GM19193 (cell line): Measurements from ENCODE around the gene PSMD2.

Source experiments
- POLR2A ChIP-seq: IDR thresholded peaks from 4 replicates; pipeline ENCODE4 v1.6.1; 2011; ENCODE audit not compliant: insufficient read depth, insufficient read length; ENCODE audit errors: extremely low read depth

Gene PSMD2

GRCh38 chr3:184262764-184263179 is 36.3 kb upstream of the PSMD2 start:
- no peak for TF ChIP-seq POLR2A

DNA sequence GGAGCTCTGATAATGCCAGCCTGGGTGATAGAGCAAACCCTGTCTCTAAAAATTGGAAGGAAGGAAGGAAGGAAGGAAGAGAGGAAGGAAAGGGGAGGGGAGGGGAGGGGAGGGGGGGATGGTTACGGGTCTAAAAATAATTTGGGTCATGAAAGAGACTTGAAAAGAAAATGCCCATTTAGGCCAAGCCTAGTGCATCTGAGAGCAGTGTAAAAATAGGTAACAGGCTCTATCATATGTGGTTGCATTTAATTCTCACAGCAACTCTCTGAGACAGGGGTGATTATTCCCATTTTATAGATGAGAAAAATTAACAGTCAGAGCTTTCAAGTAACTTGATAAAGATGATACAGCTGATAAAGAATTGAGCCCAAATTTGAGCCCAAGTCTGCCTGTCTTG is 26.8 kb upstream of the PSMD2 start:
- TF ChIP-seq POLR2A: no peak

DNA sequence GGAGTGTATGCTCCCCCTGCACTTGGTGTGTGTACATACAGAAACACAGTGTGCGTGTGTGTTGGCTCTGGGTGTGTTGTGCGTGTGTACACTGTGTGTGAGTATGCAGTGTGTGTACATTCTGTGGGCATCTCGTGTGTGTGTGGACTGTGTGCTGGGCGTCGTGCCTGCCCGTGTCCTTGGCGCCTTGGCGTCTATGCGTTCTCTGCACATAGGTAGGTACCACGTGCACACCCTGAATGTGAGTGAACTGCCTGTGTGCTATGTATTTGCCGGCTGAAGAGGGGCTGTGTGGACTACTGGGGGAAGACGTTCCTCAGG is 23.7 kb upstream of the PSMD2 start:
- no peak for TF ChIP-seq POLR2A

DNA sequence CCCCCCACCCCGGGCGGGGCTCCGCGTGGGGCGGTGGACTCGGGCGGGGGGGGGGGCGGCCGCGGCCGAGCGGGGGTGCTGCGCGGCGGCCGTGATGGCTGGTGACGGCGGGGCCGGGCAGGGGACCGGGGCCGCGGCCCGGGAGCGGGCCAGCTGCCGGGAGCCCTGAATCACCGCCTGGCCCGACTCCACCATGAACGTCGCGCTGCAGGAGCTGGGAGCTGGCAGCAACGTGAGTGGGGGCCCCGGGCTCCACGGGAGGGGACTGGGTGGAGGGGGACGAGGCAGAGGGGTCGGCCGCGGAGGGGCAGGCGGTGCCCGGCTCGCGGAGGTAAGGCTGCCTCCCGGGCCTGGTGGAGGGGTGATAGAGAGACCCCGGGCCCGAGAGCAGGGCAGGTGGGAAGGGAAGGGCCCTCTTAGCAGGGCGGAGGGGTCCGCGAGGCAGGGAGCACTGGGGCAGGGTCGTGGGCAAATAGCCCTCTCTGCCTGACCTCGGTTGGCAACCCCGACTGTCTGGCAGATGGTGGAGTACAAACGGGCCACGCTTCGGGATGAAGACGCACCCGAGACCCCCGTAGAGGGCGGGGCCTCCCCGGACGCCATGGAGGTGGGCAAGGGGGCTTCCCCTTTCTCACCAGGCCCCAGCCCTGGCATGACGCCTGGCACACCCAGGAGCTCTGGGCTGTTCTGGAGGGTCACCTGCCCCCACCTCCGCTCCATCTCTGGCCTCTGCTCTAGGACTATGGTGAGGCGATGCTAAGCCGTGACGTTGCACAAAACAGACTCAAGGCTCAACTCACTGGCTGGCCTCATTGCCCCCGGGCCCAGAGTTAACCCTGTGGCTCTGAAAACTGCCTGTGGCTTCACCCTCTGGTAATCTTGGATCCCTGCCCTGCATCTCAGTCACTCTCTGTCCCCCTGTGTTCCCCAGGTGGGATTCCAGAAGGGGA is 22.8 kb upstream of the PSMD2 start, which contains the start of gene ECE2:
Gene ECE2 (plus strand): TSS at position 62 of the 950 bp plus-strand sequence. CDS start 132 bp downstream, at position 194.
- no peak for TF ChIP-seq POLR2A

DNA sequence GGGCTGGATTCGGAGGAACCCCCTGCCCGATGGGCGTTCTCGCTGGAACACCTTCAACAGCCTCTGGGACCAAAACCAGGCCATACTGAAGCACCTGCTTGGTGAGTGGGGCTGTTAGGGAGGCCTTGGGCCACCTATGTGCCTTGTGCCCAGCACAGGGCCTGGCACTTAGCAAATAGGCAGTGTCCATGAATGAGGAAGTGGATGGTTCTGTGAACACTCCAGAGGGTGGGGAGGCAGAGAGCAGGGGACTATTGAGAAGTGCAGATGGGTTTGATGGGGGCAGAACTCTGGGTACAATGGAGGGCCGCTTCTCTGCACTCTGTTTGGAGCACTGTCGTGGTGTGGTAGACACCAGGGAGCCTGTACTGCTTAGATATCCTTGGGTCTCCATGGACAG is 21.7 kb upstream of the PSMD2 start:
- no peak for TF ChIP-seq POLR2A

GRCh38 chr3:184282941-184283340 is 16.1 kb upstream of the PSMD2 start:
- no peak for TF ChIP-seq POLR2A

GRCh38 chr3:184283681-184284080 is 15.4 kb upstream of the PSMD2 start:
- no peak for TF ChIP-seq POLR2A

DNA sequence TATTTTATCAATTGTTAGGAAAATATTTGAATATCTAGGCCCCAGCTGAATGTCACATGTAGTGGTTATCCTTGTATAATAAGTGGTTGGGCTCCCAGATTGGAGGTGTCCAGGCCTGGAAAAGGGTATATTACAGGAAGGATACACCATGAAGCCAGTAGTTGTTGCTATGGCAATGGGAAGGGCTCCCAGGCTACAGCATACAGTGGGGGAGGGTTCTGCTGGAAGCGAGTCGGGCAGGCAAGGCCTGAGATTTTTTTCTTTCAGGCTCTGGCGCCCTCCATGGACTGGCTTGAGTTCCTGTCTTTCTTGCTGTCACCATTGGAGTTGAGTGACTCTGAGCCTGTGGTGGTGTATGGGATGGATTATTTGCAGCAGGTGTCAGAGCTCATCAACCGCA is 14.3 kb upstream of the PSMD2 start:
- no peak for TF ChIP-seq POLR2A

GRCh38 chr3:184289426-184289938 is 9.6 kb upstream of the PSMD2 start:
- no peak for TF ChIP-seq POLR2A

GRCh38 chr3:184290331-184290730 is 8.7 kb upstream of the PSMD2 start:
- no peak for TF ChIP-seq POLR2A

DNA sequence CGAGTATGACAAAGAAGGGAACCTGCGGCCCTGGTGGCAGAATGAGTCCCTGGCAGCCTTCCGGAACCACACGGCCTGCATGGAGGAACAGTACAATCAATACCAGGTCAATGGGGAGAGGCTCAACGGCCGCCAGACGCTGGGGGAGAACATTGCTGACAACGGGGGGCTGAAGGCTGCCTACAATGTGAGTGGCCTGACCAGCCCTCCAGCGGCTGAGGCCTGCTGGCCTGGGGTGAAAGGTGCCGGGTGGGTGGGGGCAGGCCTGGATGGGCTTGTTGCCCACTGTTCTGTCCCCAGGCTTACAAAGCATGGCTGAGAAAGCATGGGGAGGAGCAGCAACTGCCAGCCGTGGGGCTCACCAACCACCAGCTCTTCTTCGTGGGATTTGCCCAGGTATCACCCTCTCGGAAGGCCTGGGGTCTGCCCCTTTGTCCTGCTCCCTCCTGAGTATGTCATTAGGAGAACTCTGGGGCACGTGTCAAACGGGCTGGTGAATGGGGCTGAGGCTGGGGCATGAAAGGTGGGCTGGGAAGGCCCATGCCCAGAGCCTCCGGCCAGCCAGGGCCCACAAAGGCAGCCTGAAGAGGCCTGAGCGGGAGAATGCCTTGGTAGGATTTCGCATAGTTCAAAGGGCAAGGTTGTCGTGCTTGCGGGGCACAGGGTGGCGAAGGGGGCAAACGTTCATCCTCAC is 7.8 kb upstream of the PSMD2 start:
- no peak for TF ChIP-seq POLR2A

DNA sequence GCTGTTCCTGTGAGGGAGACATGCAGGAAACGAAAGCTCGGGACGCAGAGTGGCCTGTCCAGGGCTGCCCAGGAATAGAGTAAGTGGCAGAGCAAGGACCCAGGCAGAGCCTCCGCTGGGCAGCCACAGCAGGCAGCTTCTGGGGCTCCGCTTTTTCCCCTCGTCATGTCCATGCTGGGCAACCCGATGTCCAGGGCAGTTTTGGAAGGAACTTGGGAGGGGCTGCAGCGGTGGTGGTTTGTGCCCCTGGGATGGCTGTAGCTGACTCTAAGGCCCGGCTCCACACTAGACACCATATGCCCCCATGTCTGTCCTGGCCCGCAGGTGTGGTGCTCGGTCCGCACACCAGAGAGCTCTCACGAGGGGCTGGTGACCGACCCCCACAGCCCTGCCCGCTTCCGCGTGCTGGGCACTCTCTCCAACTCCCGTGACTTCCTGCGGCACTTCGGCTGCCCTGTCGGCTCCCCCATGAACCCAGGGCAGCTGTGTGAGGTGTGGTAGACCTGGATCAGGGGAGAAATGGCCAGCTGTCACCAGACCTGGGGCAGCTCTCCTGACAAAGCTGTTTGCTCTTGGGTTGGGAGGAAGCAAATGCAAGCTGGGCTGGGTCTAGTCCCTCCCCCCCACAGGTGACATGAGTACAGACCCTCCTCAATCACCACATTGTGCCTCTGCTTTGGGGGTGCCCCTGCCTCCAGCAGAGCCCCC is 7.1 kb upstream of the PSMD2 start:
- TF ChIP-seq POLR2A: no peak

GRCh38 chr3:184295771-184296170 is 3.3 kb upstream of the PSMD2 start:
- no peak for TF ChIP-seq POLR2A

- no peak for TF ChIP-seq POLR2A
Measured at GRCh38 chr3:184296616-184297015, 2.4 kb upstream of the PSMD2 start.
